Measurements from ENCODE around the gene PARN.

DNA sequence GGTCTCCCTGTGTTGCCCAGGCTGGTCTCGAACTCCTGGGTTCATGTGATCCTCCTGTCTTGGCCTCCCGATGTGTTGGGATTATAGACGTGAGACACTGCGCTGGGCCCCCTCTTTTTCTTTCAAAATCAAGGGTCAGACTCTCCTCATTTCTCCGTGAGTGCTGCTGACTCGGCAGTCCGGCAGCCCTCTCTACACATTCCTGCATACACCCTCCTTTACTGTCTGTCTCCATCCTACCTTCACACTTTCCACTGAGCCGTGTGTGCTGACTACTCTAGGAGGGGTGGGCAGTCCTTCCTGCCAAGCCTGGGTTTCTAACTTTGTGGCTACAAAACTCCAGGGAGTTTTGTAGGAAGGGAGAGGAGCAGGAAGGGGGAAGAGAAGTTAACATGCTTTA is 195.2 kb downstream of the PARN start:
- TF ChIP-seq, protein P1, sequence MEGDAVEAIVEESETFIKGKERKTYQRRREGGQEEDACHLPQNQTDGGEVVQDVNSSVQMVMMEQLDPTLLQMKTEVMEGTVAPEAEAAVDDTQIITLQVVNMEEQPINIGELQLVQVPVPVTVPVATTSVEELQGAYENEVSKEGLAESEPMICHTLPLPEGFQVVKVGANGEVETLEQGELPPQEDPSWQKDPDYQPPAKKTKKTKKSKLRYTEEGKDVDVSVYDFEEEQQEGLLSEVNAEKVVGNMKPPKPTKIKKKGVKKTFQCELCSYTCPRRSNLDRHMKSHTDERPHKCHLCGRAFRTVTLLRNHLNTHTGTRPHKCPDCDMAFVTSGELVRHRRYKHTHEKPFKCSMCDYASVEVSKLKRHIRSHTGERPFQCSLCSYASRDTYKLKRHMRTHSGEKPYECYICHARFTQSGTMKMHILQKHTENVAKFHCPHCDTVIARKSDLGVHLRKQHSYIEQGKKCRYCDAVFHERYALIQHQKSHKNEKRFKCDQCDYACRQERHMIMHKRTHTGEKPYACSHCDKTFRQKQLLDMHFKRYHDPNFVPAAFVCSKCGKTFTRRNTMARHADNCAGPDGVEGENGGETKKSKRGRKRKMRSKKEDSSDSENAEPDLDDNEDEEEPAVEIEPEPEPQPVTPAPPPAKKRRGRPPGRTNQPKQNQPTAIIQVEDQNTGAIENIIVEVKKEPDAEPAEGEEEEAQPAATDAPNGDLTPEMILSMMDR (conservative IDR thresholded peaks at IDR 0.05 in 1 of 2, IDR thresholded peaks at IDR 0.05 in 1 of 2; ENCODE audit: extremely low read depth in 1 of 2, insufficient read depth in 1 of 2, low read depth in 1 of 2, low read length in 2 of 2), result no peak
- TF ChIP-seq EZH2 (IDR thresholded peaks at IDR 0.05; ENCODE audit: borderline replicate concordance, low read length), result no peak

All from mammary epithelial cell (primary cell).